GM12801 (cell line): ENCODE results near the gene SHFL.

Experiments
- TF ChIP-seq, protein P1 (sequence below): IDR thresholded peaks from one replicate; pipeline ENCODE4 v1.5.1; 2011; ENCODE audit warnings: control low read depth; ENCODE audit not compliant: insufficient read length; ENCODE audit errors: extremely low read depth

The SHFL gene

DNA sequence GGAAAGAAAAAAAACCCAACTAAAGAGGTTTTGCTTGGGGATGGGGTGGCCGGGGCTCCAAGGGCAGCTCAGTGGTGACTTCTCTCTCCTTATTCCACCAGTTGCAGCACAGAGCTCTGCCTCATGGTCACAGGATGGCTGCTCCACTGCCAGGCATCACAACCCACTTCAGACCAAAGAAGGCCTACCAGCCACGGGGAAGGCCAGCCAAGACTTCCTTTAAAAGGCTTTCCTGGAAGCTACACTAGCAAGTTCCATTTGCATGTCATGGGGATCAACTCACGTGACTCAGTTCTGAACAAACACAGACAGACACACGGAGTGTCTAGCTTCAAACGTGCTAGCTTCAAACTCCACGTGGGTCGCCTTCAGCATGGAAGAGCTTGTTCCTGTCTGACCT, 46.8 kb downstream of the SHFL start:
- TF ChIP-seq, protein P1, sequence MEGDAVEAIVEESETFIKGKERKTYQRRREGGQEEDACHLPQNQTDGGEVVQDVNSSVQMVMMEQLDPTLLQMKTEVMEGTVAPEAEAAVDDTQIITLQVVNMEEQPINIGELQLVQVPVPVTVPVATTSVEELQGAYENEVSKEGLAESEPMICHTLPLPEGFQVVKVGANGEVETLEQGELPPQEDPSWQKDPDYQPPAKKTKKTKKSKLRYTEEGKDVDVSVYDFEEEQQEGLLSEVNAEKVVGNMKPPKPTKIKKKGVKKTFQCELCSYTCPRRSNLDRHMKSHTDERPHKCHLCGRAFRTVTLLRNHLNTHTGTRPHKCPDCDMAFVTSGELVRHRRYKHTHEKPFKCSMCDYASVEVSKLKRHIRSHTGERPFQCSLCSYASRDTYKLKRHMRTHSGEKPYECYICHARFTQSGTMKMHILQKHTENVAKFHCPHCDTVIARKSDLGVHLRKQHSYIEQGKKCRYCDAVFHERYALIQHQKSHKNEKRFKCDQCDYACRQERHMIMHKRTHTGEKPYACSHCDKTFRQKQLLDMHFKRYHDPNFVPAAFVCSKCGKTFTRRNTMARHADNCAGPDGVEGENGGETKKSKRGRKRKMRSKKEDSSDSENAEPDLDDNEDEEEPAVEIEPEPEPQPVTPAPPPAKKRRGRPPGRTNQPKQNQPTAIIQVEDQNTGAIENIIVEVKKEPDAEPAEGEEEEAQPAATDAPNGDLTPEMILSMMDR: no peak

- TF ChIP-seq, protein P1: no peak
Observed at GRCh38 chr19:10133596-10133995, 47.5 kb downstream of the SHFL start.

DNA sequence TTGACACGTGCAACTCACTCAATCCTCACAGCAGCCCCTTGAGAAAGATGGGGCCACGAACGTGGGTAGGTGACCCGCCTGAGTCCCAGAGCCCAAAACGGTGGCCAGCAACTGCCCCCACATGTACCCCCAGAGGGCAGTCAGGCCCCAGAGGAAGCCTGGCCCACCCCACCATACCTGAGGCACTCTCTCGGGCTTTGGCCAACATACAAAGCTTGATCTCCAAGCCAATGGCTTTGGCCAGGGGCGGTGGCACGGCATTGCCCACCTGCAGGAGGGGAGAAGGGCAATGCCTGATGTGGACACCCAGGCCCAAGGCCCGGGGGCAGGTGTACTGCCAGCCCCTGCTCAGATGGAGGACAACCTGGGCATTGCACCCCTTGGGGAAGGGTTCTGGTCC, 47.9 kb downstream of the SHFL start:
- TF ChIP-seq, protein P1: no peak

DNA sequence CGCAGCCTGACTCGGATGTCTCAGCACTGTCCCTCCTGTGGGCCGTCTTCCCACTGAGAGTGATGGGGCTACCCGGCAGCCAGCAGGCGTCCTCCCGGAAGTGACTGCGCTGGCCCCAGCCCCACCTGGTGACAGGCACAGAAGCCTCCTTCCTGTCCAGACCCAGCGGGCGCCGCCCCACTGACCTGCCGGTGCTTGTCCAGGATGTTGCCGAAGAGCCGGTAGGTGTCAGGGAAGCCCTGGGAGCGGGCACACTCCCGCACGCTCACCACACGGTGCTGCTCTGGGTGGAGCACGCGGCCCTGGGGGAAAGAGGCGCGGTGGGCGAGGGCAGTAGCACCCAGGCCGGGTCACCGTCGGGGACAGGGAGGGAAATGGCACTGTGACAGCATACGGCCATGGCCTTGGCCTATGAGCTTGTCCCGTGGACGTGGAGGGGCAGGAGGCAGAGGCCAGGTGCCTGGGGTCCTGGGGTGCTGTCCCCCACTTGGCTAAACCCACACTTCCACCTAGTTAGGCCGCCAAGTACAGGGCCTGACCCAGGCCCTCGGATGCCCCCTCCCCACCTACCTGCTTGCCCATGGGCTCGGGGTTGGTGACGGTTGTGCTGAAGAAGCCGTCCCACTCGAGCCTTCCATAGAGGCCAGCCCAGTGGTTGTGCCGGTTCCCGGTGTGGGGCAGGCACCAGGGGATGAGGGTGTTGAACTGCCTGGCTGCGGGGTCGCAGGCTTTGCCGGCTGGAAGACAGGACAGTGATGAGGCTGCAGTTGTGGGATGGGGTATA, 49.6 kb downstream of the SHFL start:
- TF ChIP-seq, protein P1: no peak

DNA sequence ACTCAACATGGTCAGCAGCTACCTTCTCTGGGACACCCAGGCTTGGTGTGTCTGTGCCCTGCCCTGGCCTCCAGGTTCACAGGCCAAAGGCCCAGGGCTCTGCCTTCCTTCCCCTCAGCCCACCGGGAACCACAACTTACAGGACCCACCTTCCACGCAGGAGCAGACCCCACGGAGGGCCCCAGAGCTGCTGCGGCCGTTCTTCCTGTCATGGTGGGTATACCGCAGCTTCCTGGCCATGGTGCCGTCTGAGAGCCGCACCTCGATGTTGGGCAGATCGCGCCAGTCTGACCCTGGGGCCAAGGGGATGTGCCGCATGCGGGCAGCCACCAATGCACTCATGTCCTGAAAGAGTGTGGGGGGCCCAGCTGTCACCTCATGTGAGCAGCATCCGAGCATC, 50.8 kb downstream of the SHFL start:
- TF ChIP-seq, protein P1: no peak

DNA sequence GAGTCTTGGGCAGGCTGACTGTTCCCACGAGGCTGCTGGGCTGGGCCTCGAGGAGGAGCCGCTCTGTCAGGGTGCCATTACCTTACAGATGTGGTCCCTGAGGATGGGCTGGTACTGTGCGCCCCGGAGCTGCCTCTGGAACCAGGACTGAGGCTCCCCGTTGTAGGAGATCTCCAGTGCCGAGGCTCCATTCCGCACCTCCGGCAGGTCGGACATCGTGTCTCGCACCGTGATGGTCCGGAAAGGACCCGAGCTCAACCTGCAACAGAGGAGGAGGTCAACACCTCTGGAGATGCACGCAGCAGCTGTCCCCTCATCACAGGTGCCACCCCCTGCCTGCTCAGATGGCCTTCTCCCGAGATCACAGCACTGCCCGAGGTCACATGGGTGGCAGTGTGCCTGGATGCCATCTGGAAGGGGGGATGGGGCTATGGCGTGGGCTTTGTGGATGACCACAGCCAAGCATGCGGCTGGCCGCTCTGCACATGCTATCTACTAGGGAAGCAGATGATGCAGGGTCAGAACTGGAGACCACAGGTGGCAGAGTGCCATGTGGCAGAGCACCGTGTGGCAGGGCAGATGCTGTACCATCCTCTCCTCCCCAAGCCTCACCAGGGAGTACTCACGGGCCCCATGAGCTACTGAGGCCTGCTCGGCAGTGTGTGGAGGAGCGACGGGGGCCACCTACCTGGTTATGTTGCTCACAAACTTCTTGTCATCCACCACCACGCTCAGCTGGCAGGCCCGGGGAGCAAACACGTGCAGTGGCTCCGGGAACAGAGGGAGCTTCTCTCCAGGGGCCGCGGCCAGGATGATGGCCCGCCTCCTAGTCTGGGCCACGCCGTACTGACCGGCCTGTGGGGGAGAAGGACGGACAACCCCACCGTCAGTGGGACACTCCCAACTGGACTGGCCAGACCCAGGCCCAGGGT, 51.9 kb downstream of the SHFL start:
- TF ChIP-seq, protein P1: no peak
